Mesenchymal stem cell (in vitro differentiated cells and primary cell): ENCODE results near the gene CPOX.

ENCODE experiments used
- DNase-seq: peaks from one replicate; pipeline ENCODE4 v3.0.0-alpha.2; 2013
- H2AFZ ChIP-seq: one replicate; pipeline ENCODE4 v1.6.1; 2013; ENCODE audit warnings: low read depth, mild to moderate bottlenecking, control low read depth, inconsistent platforms, low read length, moderate library complexity
- H2AK5ac ChIP-seq: 2 replicates; pipeline ENCODE4 v1.6.1; 2013; ENCODE audit warnings: low read length, moderate library complexity, mild to moderate bottlenecking, inconsistent platforms; ENCODE audit not compliant: severe bottlenecking
- H2BK120ac ChIP-seq: one replicate; pipeline ENCODE4 v1.6.1; 2013; ENCODE audit warnings: low read depth, mild to moderate bottlenecking, inconsistent platforms, low read length, moderate library complexity
- H2BK12ac ChIP-seq, 2 experiments: one replicate each; pipeline ENCODE4 v1.6.1; 2013; ENCODE audit warnings: inconsistent platforms in 2 of 2, low read length in 2 of 2, mild to moderate bottlenecking in 2 of 2, moderate library complexity in 2 of 2, control low read depth in 1 of 2
- H2BK15ac ChIP-seq: one replicate; pipeline ENCODE4 v1.6.1; 2013; ENCODE audit warnings: mild to moderate bottlenecking, low read depth, inconsistent platforms; ENCODE audit not compliant: poor library complexity, severe bottlenecking
- H2BK5ac ChIP-seq: 2 replicates; pipeline ENCODE4 v1.6.1; 2013; ENCODE audit warnings: low read depth, mild to moderate bottlenecking, low read length, control low read depth, inconsistent platforms; ENCODE audit not compliant: poor library complexity, severe bottlenecking
- H3K14ac ChIP-seq, 2 experiments: one replicate each; pipeline ENCODE4 v1.6.1; 2013; ENCODE audit warnings: inconsistent platforms in 2 of 2, low read length in 2 of 2, control low read depth in 1 of 2, mild to moderate bottlenecking in 1 of 2, moderate library complexity in 1 of 2
- H3K18ac ChIP-seq, 2 experiments: one replicate each; pipeline ENCODE4 v1.6.1; 2013; ENCODE audit warnings: inconsistent platforms in 2 of 2, low read length in 2 of 2, control low read depth in 1 of 2, low read depth in 1 of 2, mild to moderate bottlenecking in 1 of 2
- H3K23ac ChIP-seq, 2 experiments: one replicate each; pipeline ENCODE4 v1.6.1; 2013; ENCODE audit warnings: inconsistent platforms in 2 of 2, low read length in 2 of 2, mild to moderate bottlenecking in 2 of 2, moderate library complexity in 2 of 2, control low read depth in 1 of 2
- H3K27ac ChIP-seq: 2 replicates; pipeline ENCODE4 v1.5.1; 2013; ENCODE audit warnings: mild to moderate bottlenecking, moderate library complexity, low read length, control low read depth, inconsistent platforms; ENCODE audit not compliant: poor library complexity, severe bottlenecking
- H3K27me3 ChIP-seq, 2 experiments: 2 replicates each; pipeline versions ENCODE4 v1.6.1 to v1.7.0; 2013; ENCODE audit warnings: low read length in 2 of 2, mild to moderate bottlenecking in 2 of 2, moderate library complexity in 2 of 2, control low read depth in 1 of 2, inconsistent platforms in 1 of 2; ENCODE audit not compliant: control insufficient read depth in 1 of 2, insufficient read depth in 1 of 2
- H3K36me3 ChIP-seq, 2 experiments: 2 replicates each; pipeline versions ENCODE4 v1.6.1 to v1.7.0; 2013; ENCODE audit warnings: low read length in 2 of 2, control low read depth in 1 of 2, inconsistent platforms in 1 of 2, low read depth in 1 of 2, mild to moderate bottlenecking in 1 of 2; ENCODE audit not compliant: insufficient read depth in 2 of 2, control insufficient read depth in 1 of 2
- H3K4ac ChIP-seq, 2 experiments: one replicate each; pipeline ENCODE4 v1.6.1; 2013; ENCODE audit warnings: inconsistent platforms in 2 of 2, low read length in 2 of 2, mild to moderate bottlenecking in 2 of 2, moderate library complexity in 2 of 2, control low read depth in 1 of 2, low read depth in 1 of 2
- H3K4me1 ChIP-seq: 2 replicates; pipeline ENCODE4 v1.6.1; 2013; ENCODE audit warnings: low read depth, low read length, control low read depth; ENCODE audit not compliant: control insufficient read depth, insufficient read depth
- H3K4me2 ChIP-seq: 2 replicates; pipeline ENCODE4 v1.6.1; 2013; ENCODE audit warnings: low read length, mild to moderate bottlenecking, inconsistent platforms; ENCODE audit not compliant: poor library complexity, severe bottlenecking
- H3K4me3 ChIP-seq, 2 experiments: 2 replicates each; pipeline versions ENCODE4 v1.5.1 to v1.7.0; 2013; ENCODE audit warnings: low read length in 2 of 2, mild to moderate bottlenecking in 2 of 2, control low read depth in 1 of 2, low read depth in 1 of 2; ENCODE audit not compliant: insufficient read depth in 1 of 2
- H3K79me1 ChIP-seq: replicated peaks from 2 replicates; pipeline ENCODE4 v1.6.1; 2013; ENCODE audit warnings: mild to moderate bottlenecking, control low read depth, low read length, inconsistent platforms; ENCODE audit not compliant: poor library complexity, severe bottlenecking
- H3K9ac ChIP-seq: 2 replicates; pipeline ENCODE4 v1.7.0; 2013; ENCODE audit warnings: mild to moderate bottlenecking, low read length, moderate library complexity
- H3K9me3 ChIP-seq: 2 replicates; pipeline ENCODE4 v1.7.0; 2013; ENCODE audit warnings: mild to moderate bottlenecking, low read length; ENCODE audit not compliant: control insufficient read depth
- H4K8ac ChIP-seq: one replicate; pipeline ENCODE4 v1.6.1; 2013; ENCODE audit warnings: inconsistent platforms, mild to moderate bottlenecking, low read length, moderate library complexity
- H4K91ac ChIP-seq: one replicate; pipeline ENCODE4 v1.6.1; 2013; ENCODE audit warnings: mild to moderate bottlenecking, low read length, inconsistent platforms
- WGBS: methylation state at CpG from one replicate; pipeline ENCODE4 v1.1.7; 2013; ENCODE audit warnings: mixed read lengths; 5-methylcytosine and 5-hydroxymethylcytosine counted together

The CPOX gene

GRCh38 chr3:98551236-98551635 lies 42.2 kb downstream of the CPOX start:
- Histone ChIP-seq H2BK120ac (no peak overlapping the region), H3K23ac (no peak overlapping the region), H2BK5ac (no peak overlapping the region), H4K91ac (no peak overlapping the region), H2AFZ (no peak overlapping the region), H3K27me3 (peaks cover 9 to 21% of the 10 kb centered on the region in 2 experiments), H3K4me3 (no peak overlapping the region), H3K4ac (no peak overlapping the region), H3K79me1 (no peaks in the 10 kb centered on the region), H3K36me3 (no peaks in the 10 kb centered on the region), H3K4me1 (no peaks in the 10 kb centered on the region), H4K8ac (no peak overlapping the region), H3K9ac (no peak overlapping the region), H3K18ac (no peak overlapping the region), H2BK12ac (no peak overlapping the region), H3K14ac (no peak overlapping the region), H3K4me2 (no peak overlapping the region), H3K27ac (no peak overlapping the region), H2BK15ac (no peak overlapping the region), H3K9me3 (no peaks in the 10 kb centered on the region), H2AK5ac (no peak overlapping the region)
- DNase-seq, result no peak
- 89% methylated on average over 2 of the region's 2 CpGs for WGBS

GRCh38 chr3:98550833-98551232 lies 42.6 kb downstream of the CPOX start:
- 91% methylated on average over 3 of the region's 3 CpGs for WGBS
- H3K4me2 ChIP-seq, result no peak overlapping the region
- H2BK120ac ChIP-seq, result no peak overlapping the region
- no peak overlapping the region for H3K4ac ChIP-seq
- H3K23ac ChIP-seq, result no peak overlapping the region
- H4K8ac ChIP-seq, result no peak overlapping the region
- peaks cover 6 to 21% of the 10 kb centered on the region in 2 experiments for H3K27me3 ChIP-seq
- no peak overlapping the region for H3K18ac ChIP-seq
- H3K4me1 ChIP-seq, result no peaks in the 10 kb centered on the region
- H3K4me3 ChIP-seq, result no peak overlapping the region
- no peak overlapping the region for H2AK5ac ChIP-seq
- H4K91ac ChIP-seq, result no peak overlapping the region
- no peak overlapping the region for H3K9ac ChIP-seq
- H3K9me3 ChIP-seq, result no peaks in the 10 kb centered on the region
- no peak overlapping the region for H2BK12ac ChIP-seq
- no peak overlapping the region for H3K27ac ChIP-seq
- H3K36me3 ChIP-seq, result no peaks in the 10 kb centered on the region
- H3K14ac ChIP-seq, result no peak overlapping the region
- H2BK5ac ChIP-seq, result no peak overlapping the region
- no peaks in the 10 kb centered on the region for H3K79me1 ChIP-seq
- H2AFZ ChIP-seq, result no peak overlapping the region
- DNase-seq, result no peak
- no peak overlapping the region for H2BK15ac ChIP-seq

GRCh38 chr3:98548544-98548943 lies 44.9 kb downstream of the CPOX start:
- 71% methylated on average over 3 of the region's 5 CpGs for WGBS
- H3K18ac ChIP-seq, result no peak overlapping the region
- H3K27ac ChIP-seq, result no peak overlapping the region
- H2BK5ac ChIP-seq, result no peak overlapping the region
- H3K9ac ChIP-seq, result no peak overlapping the region
- H3K79me1 ChIP-seq, result no peaks in the 10 kb centered on the region
- no peaks in the 10 kb centered on the region for H3K4me1 ChIP-seq
- H4K91ac ChIP-seq, result no peak overlapping the region
- H2AK5ac ChIP-seq, result no peak overlapping the region
- H2BK120ac ChIP-seq, result no peak overlapping the region
- H3K4me2 ChIP-seq, result no peak overlapping the region
- DNase-seq, result no peak
- no peak overlapping the region for H3K4me3 ChIP-seq
- no peak overlapping the region for H3K14ac ChIP-seq
- H4K8ac ChIP-seq, result no peak overlapping the region
- H3K9me3 ChIP-seq, result no peaks in the 10 kb centered on the region
- no peak overlapping the region for H3K23ac ChIP-seq
- no peak overlapping the region for H2AFZ ChIP-seq
- H2BK12ac ChIP-seq, result no peak overlapping the region
- peaks cover 6 to 21% of the 10 kb centered on the region in 2 experiments for H3K27me3 ChIP-seq
- H3K4ac ChIP-seq, result no peak overlapping the region
- H3K36me3 ChIP-seq, result no peaks in the 10 kb centered on the region
- H2BK15ac ChIP-seq, result no peak overlapping the region

GRCh38 chr3:98545940-98546339 lies 47.5 kb downstream of the CPOX start:
- Histone ChIP-seq H4K91ac (no peak overlapping the region), H3K14ac (no peak overlapping the region), H3K4me2 (no peak overlapping the region), H3K18ac (no peak overlapping the region), H3K27me3 (peaks cover 6 to 14% of the 10 kb centered on the region in 2 experiments), H4K8ac (no peak overlapping the region), H3K4me1 (peaks cover 2% of the 10 kb centered on the region), H3K23ac (no peak overlapping the region), H3K4me3 (no peak overlapping the region), H2BK120ac (no peak overlapping the region), H2BK15ac (no peak overlapping the region), H3K36me3 (no peaks in the 10 kb centered on the region), H3K9ac (no peak overlapping the region), H3K79me1 (no peaks in the 10 kb centered on the region), H2AFZ (no peak overlapping the region), H3K9me3 (no peaks in the 10 kb centered on the region), H2BK12ac (no peak overlapping the region), H2BK5ac (no peak overlapping the region), H3K4ac (no peak overlapping the region), H3K27ac (no peak overlapping the region), H2AK5ac (no peak overlapping the region)
- 98% methylated on average over 3 of the region's 5 CpGs for WGBS
- DNase-seq, result no peak
